PC-3 (cell line): ENCODE data around the gene TMTC3. TPM values are rescaled to one million over a fixed set of nuclear protein-coding genes. Genes with fewer than 3 reads are reported as not detected.

Experiments
- ATAC-seq: fragments of 200-7000 bp; cut with Tn5 transposase; 2 replicates; pipeline ENCODE4 v1.9.1; 2020; ENCODE audit warnings: mild to moderate bottlenecking, moderate library complexity
- BruUV-seq: library from RNA; stranded (reverse); fragments of 400-500 nt; replicated peaks from 2 replicates; lab custom pipeline; 2021; lab: Mats Ljungman, UMichigan
- CTCF ChIA-PET: fragments of 300-600 bp; sonication (Branson Sonifier 250); formaldehyde crosslinking; loops from one replicate; lab custom pipeline; 2022; ENCODE audit warnings: antibody characterized with exemption; lab: Charles Lee
- POLR2A ChIA-PET: fragments of 300-600 bp; sonication (Branson Sonifier 250); formaldehyde crosslinking; loops from one replicate; lab custom pipeline; 2022; ENCODE audit warnings: antibody characterized with exemption; ENCODE audit not compliant: unreplicated experiment; lab: Charles Lee
- DNase-seq: peaks from one replicate; pipeline ENCODE4 v3.0.0-alpha.2; 2015
- H2AFZ ChIP-seq: fragments of 300-600 bp; sonication (generic); 2 replicates; pipeline ENCODE4 v1.6.0; 2016; ENCODE audit warnings: antibody characterized with exemption, low read length
- H3F3A ChIP-seq: fragments of 300-600 bp; sonication (generic); one replicate; pipeline ENCODE4 v1.6.0; 2017; ENCODE audit warnings: antibody characterized with exemption, low read length, control low read depth, mild to moderate bottlenecking; ENCODE audit not compliant: unreplicated experiment
- H3K27ac ChIP-seq: fragments of 300-600 bp; sonication (generic); 2 replicates; pipeline ENCODE4 v1.5.1; 2016; ENCODE audit warnings: mild to moderate bottlenecking, low read length
- H3K27me3 ChIP-seq: fragments of 300-600 bp; sonication (generic); 2 replicates; pipeline ENCODE4 v1.6.1; 2016; ENCODE audit warnings: low read length, mixed read lengths
- H3K36me3 ChIP-seq: fragments of 300-600 bp; sonication (generic); 2 replicates; pipeline ENCODE4 v1.6.1; 2016; ENCODE audit warnings: low read depth, mixed run types, low read length, mixed read lengths
- H3K4me1 ChIP-seq: fragments of 300-600 bp; sonication (generic); 2 replicates; pipeline ENCODE4 v1.5.1; 2016; ENCODE audit warnings: low read length; ENCODE audit not compliant: insufficient read depth
- H3K4me2 ChIP-seq: fragments of 300-600 bp; sonication (generic); 2 replicates; pipeline ENCODE4 v1.6.0; 2016; ENCODE audit warnings: low read length
- H3K4me3 ChIP-seq: fragments of 300-600 bp; sonication (generic); 2 replicates; pipeline ENCODE4 v1.5.1; 2016; ENCODE audit warnings: mild to moderate bottlenecking, low read length, mixed read lengths
- H3K79me2 ChIP-seq: fragments of 300-600 bp; sonication (generic); 2 replicates; pipeline ENCODE4 v1.6.1; 2017; ENCODE audit warnings: low read length, mixed read lengths
- H3K9ac ChIP-seq: fragments of 300-600 bp; sonication (generic); 2 replicates; pipeline ENCODE4 v1.6.0; 2016; ENCODE audit warnings: mild to moderate bottlenecking, low read length
- H3K9me2 ChIP-seq: fragments of 300-600 bp; sonication (generic); replicated peaks from 2 replicates; pipeline ENCODE4 v1.6.1; 2016; ENCODE audit warnings: mixed run types, low read length, mixed read lengths
- H3K9me3 ChIP-seq: fragments of 300-600 bp; sonication (generic); 2 replicates; pipeline ENCODE4 v1.6.1; 2016; ENCODE audit warnings: low read length, mixed read lengths
- H4K20me1 ChIP-seq: fragments of 300-600 bp; sonication (generic); 2 replicates; pipeline ENCODE4 v1.6.1; 2016; ENCODE audit warnings: low read length, mixed read lengths
- EZH2 ChIP-seq: fragments of 300-600 bp; sonication (generic); IDR thresholded peaks from one replicate; pipeline ENCODE4 v1.6.1; 2017; ENCODE audit warnings: antibody characterized with exemption, mild to moderate bottlenecking, low read length; ENCODE audit not compliant: unreplicated experiment
- EZH2phosphoT487 ChIP-seq: fragments of 300-600 bp; sonication (generic); IDR thresholded peaks from 2 replicates; pipeline ENCODE4 v1.6.1; 2018; ENCODE audit warnings: mild to moderate bottlenecking, antibody characterized with exemption, low read length, borderline replicate concordance
- intact Hi-C: fragments of 100-400 bp; cut with micrococcal nuclease; formaldehyde crosslinking; loops from 2 replicates; pipeline ENCODE4 v1.9.0; 2023
- total RNA-seq: library from RNA; depleted of rRNA; stranded (reverse); fragments of >200 nt; gene quantifications from 2 replicates; pipeline ENCODE4 v1.2.3, GENCODE V29; 2014
- TF ChIP-seq, protein P1 (sequence below): fragments of 300-600 bp; sonication (generic); conservative IDR thresholded peaks from 2 replicates; pipeline ENCODE4 v1.5.1; 2017; ENCODE audit warnings: antibody characterized with exemption, low read depth, mild to moderate bottlenecking, low read length

Gene TMTC3
- total RNA-seq, 1 experiment from 2014 or later, result 11.4 TPM

DNA sequence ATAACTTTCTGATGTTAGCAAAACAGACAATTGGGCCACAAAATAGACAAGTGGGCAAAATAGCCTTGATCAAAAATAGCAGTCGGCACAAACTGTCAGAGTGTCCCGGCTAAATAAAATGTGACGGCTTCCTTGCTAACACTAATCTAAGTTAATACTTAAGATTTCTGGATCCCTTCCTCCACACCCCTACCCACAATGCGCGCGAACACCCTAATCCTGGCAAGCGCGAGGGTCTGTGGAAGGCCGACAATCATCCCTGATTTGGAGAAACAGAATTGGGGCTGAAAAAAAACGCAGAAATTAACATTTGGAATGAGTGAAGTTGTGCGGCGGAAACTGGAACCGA, 708 bp upstream of the TMTC3 start:
- Histone ChIP-seq H3K9me3 (no peaks in the 10 kb centered on the region), H3K9me2 (no peaks in the 10 kb centered on the region), H3F3A (no peaks in the 10 kb centered on the region), H3K4me3 (peak overlapping the region; percentile 89), H4K20me1 (no peaks in the 10 kb centered on the region), H3K36me3 (no peaks in the 10 kb centered on the region), H3K4me2 (peak overlapping the region; percentile 88), H3K79me2 (peaks cover 40% of the 10 kb centered on the region), H3K27ac (peak overlapping the region; percentile 66), H3K27me3 (no peaks in the 10 kb centered on the region), H3K4me1 (peaks cover 14% of the 10 kb centered on the region), H2AFZ (peak overlapping the region; percentile 93), H3K9ac (peak overlapping the region; percentile 73)
- intact Hi-C loops, result no loop called here
- BruUV-seq, result TSS peak; percentile 83
- no peak for TF ChIP-seq EZH2
- CTCF ChIA-PET, result no interaction called here
- ATAC-seq (no peak), DNase-seq (no peak)
- POLR2A ChIA-PET, result interaction anchor here (0.6 kb wide), 1 partner anchor 15 kb away, joined by 3 read pairs; no protein-coding TSS in a partner anchor

DNA sequence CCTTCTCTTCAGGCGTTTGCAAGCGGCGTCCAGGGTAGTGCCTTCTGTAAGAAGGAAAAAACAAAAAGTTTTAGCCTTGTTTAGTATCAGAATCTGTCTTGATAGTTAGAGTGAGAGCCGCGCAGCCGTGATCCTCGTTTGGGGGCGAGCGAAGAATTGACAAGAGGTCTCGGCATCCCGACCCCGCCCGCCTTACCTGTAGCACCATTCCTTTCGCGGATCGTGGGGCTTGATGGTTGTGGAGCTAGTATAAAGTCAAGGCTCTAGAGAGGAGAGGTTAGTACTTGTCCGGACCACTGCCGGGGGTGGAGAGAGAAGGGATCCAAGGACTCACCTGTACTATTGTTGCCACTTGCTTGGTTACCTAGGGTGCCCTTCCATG, 494 bp downstream of the TMTC3 start:
- H3K79me2 ChIP-seq, result peaks cover 46% of the 10 kb centered on the region
- TSS peak; percentile 73 for BruUV-seq

GRCh38 chr12:88144037-88144436, 1.9 kb downstream of the TMTC3 start:
- H3K27me3 ChIP-seq, result no peaks in the 10 kb centered on the region
- H3K9ac ChIP-seq, result no peak overlapping the region
- H3K4me3 ChIP-seq, result peak overlapping the region; percentile 89; the same call in 1 of the 2 replicates
- H3K4me1 ChIP-seq, result peaks cover 14% of the 10 kb centered on the region
- ATAC-seq (no peak), DNase-seq (no peak)
- H3K9me2 ChIP-seq, result no peaks in the 10 kb centered on the region
- peaks cover 49% of the 10 kb centered on the region for H3K79me2 ChIP-seq
- BruUV-seq, result no TSS peak
- no peak overlapping the region for H3K27ac ChIP-seq
- no peaks in the 10 kb centered on the region for H3K36me3 ChIP-seq
- H3K4me2 ChIP-seq, result peak overlapping the region; percentile 88
- H3F3A ChIP-seq, result no peaks in the 10 kb centered on the region
- H4K20me1 ChIP-seq, result no peaks in the 10 kb centered on the region
- POLR2A ChIA-PET, result no interaction called here
- CTCF ChIA-PET, result no interaction called here
- no peaks in the 10 kb centered on the region for H3K9me3 ChIP-seq
- no peak overlapping the region for H2AFZ ChIP-seq
- TF ChIP-seq EZH2phosphoT487, result no peak
- intact Hi-C loops, result no loop called here

More for the DNA sequence above, 494 bp downstream of the TMTC3 start:
- Histone ChIP-seq H3K9me2 (no peaks in the 10 kb centered on the region), H3K4me2 (peak overlapping the region; percentile 88), H3K9me3 (no peaks in the 10 kb centered on the region), H4K20me1 (no peaks in the 10 kb centered on the region), H3K27me3 (no peaks in the 10 kb centered on the region), H3K4me1 (peaks cover 14% of the 10 kb centered on the region), H3K9ac (peak overlapping the region; percentile 73), H2AFZ (peak overlapping the region; percentile 93), H3K4me3 (peak overlapping the region; percentile 89), H3F3A (no peaks in the 10 kb centered on the region), H3K27ac (peak overlapping the region; percentile 3; the same call in 1 of the 2 replicates), H3K36me3 (no peaks in the 10 kb centered on the region)
- ChIA-PET POLR2A (interaction anchor here (0.7 kb wide), 1 partner anchor 31 kb away, joined by 3 read pairs; no protein-coding TSS in a partner anchor), CTCF (interaction anchor here (0.6 kb wide), 1 partner anchor 1038 kb away, joined by 3 read pairs; no protein-coding TSS in a partner anchor)
- ATAC-seq, result peak; percentile 14
- intact Hi-C loops, result no loop called here
- TF ChIP-seq EZH2 (no peak), EZH2phosphoT487 (no peak)
- TF ChIP-seq, protein P1, sequence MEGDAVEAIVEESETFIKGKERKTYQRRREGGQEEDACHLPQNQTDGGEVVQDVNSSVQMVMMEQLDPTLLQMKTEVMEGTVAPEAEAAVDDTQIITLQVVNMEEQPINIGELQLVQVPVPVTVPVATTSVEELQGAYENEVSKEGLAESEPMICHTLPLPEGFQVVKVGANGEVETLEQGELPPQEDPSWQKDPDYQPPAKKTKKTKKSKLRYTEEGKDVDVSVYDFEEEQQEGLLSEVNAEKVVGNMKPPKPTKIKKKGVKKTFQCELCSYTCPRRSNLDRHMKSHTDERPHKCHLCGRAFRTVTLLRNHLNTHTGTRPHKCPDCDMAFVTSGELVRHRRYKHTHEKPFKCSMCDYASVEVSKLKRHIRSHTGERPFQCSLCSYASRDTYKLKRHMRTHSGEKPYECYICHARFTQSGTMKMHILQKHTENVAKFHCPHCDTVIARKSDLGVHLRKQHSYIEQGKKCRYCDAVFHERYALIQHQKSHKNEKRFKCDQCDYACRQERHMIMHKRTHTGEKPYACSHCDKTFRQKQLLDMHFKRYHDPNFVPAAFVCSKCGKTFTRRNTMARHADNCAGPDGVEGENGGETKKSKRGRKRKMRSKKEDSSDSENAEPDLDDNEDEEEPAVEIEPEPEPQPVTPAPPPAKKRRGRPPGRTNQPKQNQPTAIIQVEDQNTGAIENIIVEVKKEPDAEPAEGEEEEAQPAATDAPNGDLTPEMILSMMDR, result no peak
- DNase-seq, result peak; percentile 17
